ENCODE measurements around the gene HLA-DQA1. TPM values are rescaled to one million over a fixed set of nuclear protein-coding genes. Genes with fewer than 3 reads are reported as not detected.
"Not testable (repeated sequence)": the region's sequence is repeated elsewhere in the genome, so short reads cannot be mapped to it uniquely, and the experiment has no call there.

HLA-DQA1 gene
- total RNA-seq, 1 donor from 2014 or later: 111 TPM

- Histone ChIP-seq H3K36me3 (no peaks in the 10 kb centered on the region), H3K27ac (no peak overlapping the region), H3K27me3 (no peaks in the 10 kb centered on the region), H3K4me1 (no peaks in the 10 kb centered on the region), H3K9me3 (no peaks in the 10 kb centered on the region), H3K4me3 (no peak overlapping the region)
- intact Hi-C loops (cut with DNase I): no loop called here
- DNase-seq (no peak), ATAC-seq (no peak)
- TF ChIP-seq CTCF (IDR thresholded peaks at IDR 0.05): no peak
Observed at GRCh38 chr6:32642720-32643106, 5.5 kb downstream of the HLA-DQA1 start.

- intact Hi-C loops (cut with DNase I): no loop called here
- H3K4me3 ChIP-seq: no peak overlapping the region
- H3K27me3 ChIP-seq: no peaks in the 10 kb centered on the region
- ATAC-seq: no peak
- TF ChIP-seq CTCF (IDR thresholded peaks at IDR 0.05): no peak
- H3K36me3 ChIP-seq: no peaks in the 10 kb centered on the region
- DNase-seq: no peak
- no peaks in the 10 kb centered on the region for H3K4me1 ChIP-seq
- no peak overlapping the region for H3K27ac ChIP-seq
- H3K9me3 ChIP-seq: no peaks in the 10 kb centered on the region
Observed at GRCh38 chr6:32643904-32644303, 6.7 kb downstream of the HLA-DQA1 start.

- Histone ChIP-seq H3K27me3 (no peaks in the 10 kb centered on the region), H3K27ac (no peak overlapping the region), H3K4me3 (no peak overlapping the region), H3K9me3 (no peaks in the 10 kb centered on the region), H3K4me1 (no peaks in the 10 kb centered on the region), H3K36me3 (no peaks in the 10 kb centered on the region)
- ATAC-seq: no peak
- TF ChIP-seq CTCF (IDR thresholded peaks at IDR 0.05): no peak
- intact Hi-C loops (cut with DNase I): no loop called here
- DNase-seq: no peak
Observed at GRCh38 chr6:32645047-32645703, 8.0 kb downstream of the HLA-DQA1 start.

- Histone ChIP-seq H3K27ac (no peak overlapping the region), H3K4me1 (no peaks in the 10 kb centered on the region), H3K9me3 (no peaks in the 10 kb centered on the region), H3K36me3 (no peaks in the 10 kb centered on the region), H3K27me3 (no peaks in the 10 kb centered on the region), H3K4me3 (no peak overlapping the region)
- DNase-seq (no peak), ATAC-seq (peak; percentile 13)
- intact Hi-C loops (cut with DNase I): no loop called here
- TF ChIP-seq CTCF (IDR thresholded peaks at IDR 0.05): no peak
Observed at GRCh38 chr6:32655203-32655710, 18.1 kb downstream of the HLA-DQA1 start.

GRCh38 chr6:32657329-32657728 is 20.1 kb downstream of the HLA-DQA1 start:
- H3K4me1 ChIP-seq; H3K36me3 ChIP-seq; H3K9me3 ChIP-seq; DNase-seq; H3K27me3 ChIP-seq; ATAC-seq; H3K4me3 ChIP-seq; intact Hi-C loops (cut with DNase I); H3K27ac ChIP-seq: not testable (repeated sequence)

- intact Hi-C loops (cut with DNase I); H3K4me1 ChIP-seq; H3K27ac ChIP-seq; H3K4me3 ChIP-seq; H3K9me3 ChIP-seq; H3K27me3 ChIP-seq; DNase-seq; H3K36me3 ChIP-seq; ATAC-seq: not testable (repeated sequence)
Observed at GRCh38 chr6:32657819-32658218, 20.6 kb downstream of the HLA-DQA1 start.

Data from upper lobe of right lung (tissue), 1 donor.